ENCODE data around the gene IGSF21.

GRCh38 chr1:18422076-18422777 lies 314.6 kb downstream of the IGSF21 start:
- TF ChIP-seq, protein P1, sequence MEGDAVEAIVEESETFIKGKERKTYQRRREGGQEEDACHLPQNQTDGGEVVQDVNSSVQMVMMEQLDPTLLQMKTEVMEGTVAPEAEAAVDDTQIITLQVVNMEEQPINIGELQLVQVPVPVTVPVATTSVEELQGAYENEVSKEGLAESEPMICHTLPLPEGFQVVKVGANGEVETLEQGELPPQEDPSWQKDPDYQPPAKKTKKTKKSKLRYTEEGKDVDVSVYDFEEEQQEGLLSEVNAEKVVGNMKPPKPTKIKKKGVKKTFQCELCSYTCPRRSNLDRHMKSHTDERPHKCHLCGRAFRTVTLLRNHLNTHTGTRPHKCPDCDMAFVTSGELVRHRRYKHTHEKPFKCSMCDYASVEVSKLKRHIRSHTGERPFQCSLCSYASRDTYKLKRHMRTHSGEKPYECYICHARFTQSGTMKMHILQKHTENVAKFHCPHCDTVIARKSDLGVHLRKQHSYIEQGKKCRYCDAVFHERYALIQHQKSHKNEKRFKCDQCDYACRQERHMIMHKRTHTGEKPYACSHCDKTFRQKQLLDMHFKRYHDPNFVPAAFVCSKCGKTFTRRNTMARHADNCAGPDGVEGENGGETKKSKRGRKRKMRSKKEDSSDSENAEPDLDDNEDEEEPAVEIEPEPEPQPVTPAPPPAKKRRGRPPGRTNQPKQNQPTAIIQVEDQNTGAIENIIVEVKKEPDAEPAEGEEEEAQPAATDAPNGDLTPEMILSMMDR (IDR thresholded peaks at IDR 0.05): no peak
- TF ChIP-seq POLR2A (IDR thresholded peaks at IDR 0.05): no peak
